Panc1 (cell line): ENCODE data around the gene MRPS35. TPM values are rescaled to one million over a fixed set of nuclear protein-coding genes. Genes with fewer than 3 reads are reported as not detected.

Experiments
- ATAC-seq: fragments of 200-7000 bp; cut with Tn5 transposase; 2 replicates; pipeline ENCODE4 v1.9.1; 2020; ENCODE audit warnings: mild to moderate bottlenecking, moderate library complexity
- BruUV-seq: library from RNA; stranded (reverse); fragments of 400-500 nt; replicated peaks from 2 replicates; lab custom pipeline; 2021; lab: Mats Ljungman, UMichigan
- CTCF ChIA-PET: fragments of 300-600 bp; sonication (Branson Sonifier 250); formaldehyde crosslinking; loops from one replicate; lab custom pipeline; 2022; ENCODE audit warnings: antibody characterized with exemption; lab: Charles Lee
- POLR2A ChIA-PET: fragments of 300-600 bp; sonication (Branson Sonifier 250); formaldehyde crosslinking; loops from one replicate; lab custom pipeline; 2022; ENCODE audit warnings: antibody characterized with exemption; lab: Charles Lee
- DNase-seq: peaks from one replicate; pipeline ENCODE4 v3.0.0-alpha.2; 2010; ENCODE audit warnings: low read depth, low spot score
- H3K27ac ChIP-seq: 2 replicates; pipeline ENCODE4 v1.5.1; 2011; ENCODE audit warnings: mild to moderate bottlenecking, low read length, inconsistent platforms
- H3K27me3 ChIP-seq: fragments of 200-500 bp; sonication (Bioruptor generic); 2 replicates; pipeline ENCODE4 v1.6.0; 2014; ENCODE audit warnings: low read length, inconsistent platforms; ENCODE audit not compliant: control insufficient read depth, insufficient read depth
- H3K36me3 ChIP-seq: fragments of 200-500 bp; sonication (Bioruptor generic); 2 replicates; pipeline ENCODE4 v1.5.1; 2014; ENCODE audit warnings: inconsistent platforms, mild to moderate bottlenecking, low read length, moderate library complexity; ENCODE audit not compliant: control insufficient read depth, insufficient read depth
- H3K4me1 ChIP-seq: 2 replicates; pipeline ENCODE4 v1.5.1; 2011; ENCODE audit warnings: inconsistent platforms, mild to moderate bottlenecking, low read length, moderate library complexity; ENCODE audit not compliant: control insufficient read depth, insufficient read depth
- H3K4me3 ChIP-seq, 2 experiments: 2 replicates each; pipeline ENCODE4 v1.5.1; 2011 to 2012; ENCODE audit warnings: low read depth in 2 of 2, low read length in 2 of 2, mild to moderate bottlenecking in 2 of 2, inconsistent platforms in 1 of 2, moderate library complexity in 1 of 2
- H3K9me3 ChIP-seq: fragments of 200-500 bp; sonication (Bioruptor generic); 2 replicates; pipeline ENCODE4 v1.5.1; 2014; ENCODE audit warnings: low read depth, mild to moderate bottlenecking, inconsistent platforms, low read length, moderate library complexity; ENCODE audit not compliant: control insufficient read depth, insufficient read depth
- CTCF ChIP-seq: fragments of 450-650 bp; IDR thresholded peaks from 2 replicates; pipeline ENCODE4 v1.5.1; 2017; ENCODE audit warnings: mild to moderate bottlenecking
- POLR2AphosphoS5 ChIP-seq: IDR thresholded peaks from 2 replicates; pipeline ENCODE4 v1.6.1; 2012; ENCODE audit warnings: mild to moderate bottlenecking, low read depth, low read length, moderate library complexity
- REST ChIP-seq, 2 experiments: IDR thresholded peaks; 2 replicates each; pipeline ENCODE4 v1.6.1; 2011 to 2012; ENCODE audit warnings: low read depth in 2 of 2, control low read depth in 1 of 2, low read length in 1 of 2, mild to moderate bottlenecking in 1 of 2, moderate library complexity in 1 of 2; ENCODE audit not compliant: insufficient read depth in 1 of 2
- SIN3A ChIP-seq: IDR thresholded peaks from 2 replicates; pipeline ENCODE4 v1.6.1; 2012; ENCODE audit warnings: low read depth, mild to moderate bottlenecking, low read length, moderate library complexity, borderline replicate concordance; ENCODE audit not compliant: insufficient read depth
- TCF7L2 ChIP-seq: IDR thresholded peaks from 2 replicates; pipeline ENCODE4 v1.6.1; 2011; ENCODE audit warnings: mild to moderate bottlenecking, low read depth, low read length, inconsistent platforms
- in situ Hi-C: cut with HindIII; loops from 2 replicates; pipeline ENCODE4 v1.10.0; 2016; ENCODE audit warnings: low sequenced_read_pairs, low pct_unique_long_range_greater_than_20kb
- intact Hi-C: fragments of 100-400 bp; cut with micrococcal nuclease; formaldehyde crosslinking; loops from one replicate; pipeline ENCODE4 v1.10.0; 2022; ENCODE audit not compliant: unreplicated experiment
- total RNA-seq: library from RNA; stranded (reverse); gene quantifications from one replicate; pipeline ENCODE4 v1.2.1, GENCODE V29; 2021; ENCODE audit not compliant: unreplicated experiment

The MRPS35 gene
- total RNA-seq, 1 experiment from 2014 or later, result 63.9 TPM

DNA sequence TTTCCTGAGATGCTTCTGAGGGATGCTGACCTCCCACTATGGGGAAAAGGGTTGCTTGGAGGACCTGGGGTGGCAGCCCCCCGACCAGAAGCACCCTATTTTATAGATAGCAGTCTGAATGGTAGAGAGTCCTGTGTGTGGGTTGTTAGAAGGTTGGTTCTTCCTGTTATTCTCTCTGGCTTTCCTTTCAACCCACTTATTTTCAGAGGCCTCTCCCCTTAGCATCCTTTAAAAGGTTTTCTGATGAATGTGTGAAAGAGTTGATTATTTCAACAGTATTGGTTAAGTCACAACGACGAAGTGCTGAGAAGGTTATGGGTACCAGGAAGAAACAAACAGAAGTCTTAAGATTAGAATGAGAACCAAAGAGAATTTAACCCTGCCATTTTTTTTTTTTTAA is 90.2 kb downstream of the MRPS35 start:
- in situ Hi-C loops (no loop called here), intact Hi-C loops (no loop called here)
- Histone ChIP-seq H3K36me3 (peaks cover 14% of the 10 kb centered on the region), H3K9me3 (no peaks in the 10 kb centered on the region), H3K27ac (no peak overlapping the region), H3K4me1 (no peaks in the 10 kb centered on the region), H3K4me3 (no peak overlapping the region), H3K27me3 (no peaks in the 10 kb centered on the region)
- TF ChIP-seq TCF7L2 (no peak), SIN3A (no peak), CTCF (no peak), REST (IDR thresholded peaks at IDR 0.05; ENCODE audit: insufficient read depth in 1 of 2, low read depth in 2 of 2, low read length in 1 of 2) (no peak), POLR2AphosphoS5 (no peak)
- no TSS peak for BruUV-seq
- no peak for ATAC-seq
- no peak for DNase-seq
- ChIA-PET CTCF (no interaction called here), POLR2A (no interaction called here)

DNA sequence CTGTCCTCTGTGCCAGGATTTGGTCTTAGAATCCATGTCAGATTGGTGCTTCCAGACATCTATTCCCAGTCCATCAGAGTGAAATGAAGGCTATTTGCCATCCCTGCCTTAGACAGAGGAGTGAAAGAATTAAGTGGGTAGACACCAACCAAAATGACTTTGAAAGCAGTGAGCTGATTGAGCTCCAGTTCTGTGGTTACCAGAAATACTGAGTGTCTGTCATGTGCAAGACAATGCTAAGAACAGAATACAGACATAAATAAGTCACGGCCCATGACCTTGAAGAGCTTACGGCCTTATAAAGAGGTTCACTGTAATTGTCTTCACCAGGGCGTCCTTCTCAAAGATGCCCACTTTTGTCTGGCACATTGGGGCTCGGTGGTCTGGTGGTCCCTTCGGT is 91.0 kb downstream of the MRPS35 start:
- POLR2A ChIA-PET, result no interaction called here
- Histone ChIP-seq H3K27ac (no peak overlapping the region), H3K27me3 (no peaks in the 10 kb centered on the region), H3K9me3 (no peaks in the 10 kb centered on the region), H3K36me3 (peaks cover 14% of the 10 kb centered on the region), H3K4me3 (no peak overlapping the region), H3K4me1 (no peaks in the 10 kb centered on the region)
- in situ Hi-C loops, result no loop called here
- intact Hi-C loops, result no loop called here
- ATAC-seq, result no peak
- DNase-seq, result no peak
- CTCF ChIA-PET, result no interaction called here
- no TSS peak for BruUV-seq
- no peak for TF ChIP-seq CTCF
- TF ChIP-seq REST (IDR thresholded peaks at IDR 0.05; ENCODE audit: insufficient read depth in 1 of 2, low read depth in 2 of 2, low read length in 1 of 2), result no peak
- TF ChIP-seq POLR2AphosphoS5, result no peak
- no peak for TF ChIP-seq TCF7L2
- TF ChIP-seq SIN3A, result no peak
